GM18505 (cell line): Measurements from ENCODE around the gene ANO3.
"Not testable (repeated sequence)": the region's sequence is repeated elsewhere in the genome, so short reads cannot be mapped to it uniquely, and the experiment has no call there.

Source experiments
- ATAC-seq: cut with Tn5 transposase; IDR thresholded peaks from one replicate; pipeline ENCODE4 v1.9.1; 2021; ENCODE audit not compliant: unreplicated experiment
- POLR2A ChIP-seq: IDR thresholded peaks from 4 replicates; pipeline ENCODE4 v1.6.1; 2011; ENCODE audit warnings: borderline replicate concordance; ENCODE audit not compliant: insufficient read depth, insufficient read length; ENCODE audit errors: extremely low read depth

The ANO3 gene

GRCh38 chr11:26331911-26332571, at the start of gene ANO3:
ANO3 (plus strand) TSS chr11:26332130; CDS start chr11:26332276, 146 bp downstream.
- no peak for TF ChIP-seq POLR2A
- peak; percentile 98 for ATAC-seq

DNA sequence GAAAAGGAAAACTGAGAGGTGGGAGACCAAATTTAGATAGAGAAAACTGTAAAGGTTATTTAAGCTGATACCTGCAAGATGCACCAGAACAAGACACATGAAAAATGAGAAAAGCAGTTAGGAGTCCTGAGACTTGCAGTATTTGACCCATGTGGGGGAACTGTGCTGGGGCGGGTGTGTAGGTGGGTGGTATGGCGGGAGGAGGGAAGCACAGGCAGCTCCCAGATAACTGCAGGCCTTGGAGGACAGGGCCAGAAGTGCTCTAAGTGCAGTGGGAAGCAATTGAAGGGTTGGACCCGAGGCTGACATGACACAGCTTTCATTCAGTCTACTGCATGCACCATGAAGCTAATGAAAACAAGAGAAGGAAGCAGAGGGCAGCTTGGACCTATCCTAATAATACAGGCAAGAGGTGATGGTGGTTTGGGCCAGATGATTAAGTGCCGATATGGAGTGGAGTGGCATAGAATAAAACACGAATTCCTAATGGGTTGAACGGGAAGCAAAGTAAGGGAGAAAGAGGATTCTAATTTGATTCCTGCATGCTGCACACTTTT, 48.0 kb upstream of the ANO3 start:
- no peak for ATAC-seq
- no peak for TF ChIP-seq POLR2A

DNA sequence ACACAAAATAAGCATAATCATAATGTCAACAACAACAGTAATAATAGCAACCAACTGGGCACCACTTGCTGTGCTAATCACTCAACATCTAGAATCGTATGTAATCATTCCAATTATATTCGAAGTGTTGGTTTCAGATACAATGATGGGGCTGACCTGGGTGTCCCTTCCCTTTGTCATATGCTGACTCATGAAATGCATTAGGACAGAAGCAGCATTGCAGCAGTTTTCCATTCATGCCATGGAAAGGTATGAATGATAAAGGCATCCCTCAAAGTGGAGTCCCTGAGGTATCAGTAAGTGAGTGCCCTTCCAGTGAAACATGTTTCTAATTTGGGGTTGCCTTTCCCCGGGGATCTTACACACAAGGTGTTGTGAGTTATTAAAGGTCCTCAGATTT, 46.3 kb upstream of the ANO3 start:
- ATAC-seq = no peak
- no peak for TF ChIP-seq POLR2A

DNA sequence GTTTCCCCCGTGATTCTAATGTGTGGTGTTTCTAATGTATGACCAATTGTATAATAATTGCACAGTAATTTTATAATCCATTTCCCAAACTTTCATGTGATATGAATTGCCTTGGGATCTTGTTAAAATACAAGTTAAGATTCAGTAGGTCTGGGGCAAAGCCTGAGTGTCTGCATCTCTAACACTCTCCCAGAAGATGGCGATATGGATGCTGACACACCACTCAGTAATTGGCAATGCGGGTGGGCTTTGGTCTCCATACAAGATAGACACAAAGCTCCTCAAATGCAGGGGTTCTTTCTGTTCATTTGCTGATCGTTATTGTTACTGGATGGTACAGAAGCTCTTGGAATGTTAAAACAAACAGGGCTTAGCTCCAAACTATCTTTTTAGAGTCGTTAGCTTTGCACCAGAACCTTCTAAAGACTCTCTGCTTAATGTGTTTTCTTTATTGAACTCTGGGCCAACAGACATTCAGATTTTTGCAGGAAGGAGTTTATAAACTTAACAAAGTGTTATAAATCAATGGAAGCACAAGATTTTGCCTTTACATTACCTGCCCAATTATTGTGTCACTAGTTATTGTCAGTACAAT, 45.4 kb upstream of the ANO3 start:
- TF ChIP-seq POLR2A = no peak
- no peak for ATAC-seq

- ATAC-seq = no peak
- no peak for TF ChIP-seq POLR2A
Measured at GRCh38 chr11:26287067-26287518, 44.8 kb upstream of the ANO3 start.

- ATAC-seq = peak; percentile 84
Measured at GRCh38 chr11:26297189-26297975, 34.5 kb upstream of the ANO3 start.

GRCh38 chr11:26316372-26316771, 15.6 kb upstream of the ANO3 start:
- ATAC-seq = not testable (repeated sequence)

More at GRCh38 chr11:26297189-26297975, 34.5 kb upstream of the ANO3 start:
- TF ChIP-seq POLR2A = no peak

DNA sequence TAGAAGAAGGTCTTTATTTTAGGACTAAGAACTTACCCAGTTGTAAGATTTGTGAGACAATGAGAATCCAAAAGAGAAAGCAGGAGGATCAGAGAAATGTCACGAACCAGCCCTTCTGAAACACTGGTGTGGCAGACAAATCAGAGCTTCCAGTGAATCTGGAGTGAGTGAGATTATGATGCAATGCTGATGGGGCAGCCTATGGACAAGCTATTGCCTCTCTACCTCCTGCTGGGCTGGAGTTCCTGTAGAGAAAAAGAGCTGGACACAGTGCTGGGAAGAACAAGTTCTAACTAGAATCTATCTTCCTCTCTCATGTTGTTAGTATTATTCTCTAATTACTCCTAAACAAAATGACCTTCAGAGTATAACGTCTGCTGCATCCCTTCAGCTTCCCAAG, 12.0 kb upstream of the ANO3 start:
- TF ChIP-seq POLR2A = no peak
- no peak for ATAC-seq

- ATAC-seq = no peak
- no peak for TF ChIP-seq POLR2A
Measured at GRCh38 chr11:26321516-26321915, 10.4 kb upstream of the ANO3 start.

DNA sequence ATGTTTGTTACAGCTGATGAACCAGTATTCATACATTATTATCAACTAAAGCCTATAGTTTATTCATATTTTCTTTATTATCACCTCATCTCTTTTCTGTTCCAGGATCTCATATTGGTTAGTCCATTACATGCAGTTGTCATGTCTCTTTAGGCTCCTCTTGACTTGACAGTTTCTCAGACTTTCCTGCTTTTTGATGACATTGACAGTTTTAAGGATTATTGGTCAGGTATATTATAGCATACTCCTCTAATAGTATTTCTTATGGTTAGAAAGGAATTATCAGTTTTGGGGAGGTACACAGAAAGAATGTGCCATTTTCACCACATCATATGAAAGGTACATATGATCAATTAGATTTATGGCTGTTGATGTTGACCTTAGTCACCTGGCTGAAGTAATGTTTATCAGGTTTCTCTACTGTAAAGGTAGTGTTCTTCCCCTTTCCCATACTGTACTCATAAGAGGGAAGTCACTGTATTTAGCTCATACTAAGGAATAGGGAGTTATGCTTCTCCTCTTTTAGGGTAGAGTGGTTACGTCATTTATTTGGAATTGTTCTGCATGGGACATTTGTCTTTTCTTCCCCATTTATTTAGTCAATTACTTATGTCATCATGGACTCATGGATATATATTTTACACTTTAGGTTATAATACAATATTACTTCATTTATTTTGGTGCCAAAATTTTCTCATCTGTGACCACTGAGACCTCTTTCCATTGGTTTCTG, 9.4 kb upstream of the ANO3 start:
- TF ChIP-seq POLR2A = no peak

GRCh38 chr11:26323837-26324236, 8.1 kb upstream of the ANO3 start:
- ATAC-seq = no peak
- TF ChIP-seq POLR2A = no peak

More for the DNA sequence above, 9.4 kb upstream of the ANO3 start:
- ATAC-seq = no peak

DNA sequence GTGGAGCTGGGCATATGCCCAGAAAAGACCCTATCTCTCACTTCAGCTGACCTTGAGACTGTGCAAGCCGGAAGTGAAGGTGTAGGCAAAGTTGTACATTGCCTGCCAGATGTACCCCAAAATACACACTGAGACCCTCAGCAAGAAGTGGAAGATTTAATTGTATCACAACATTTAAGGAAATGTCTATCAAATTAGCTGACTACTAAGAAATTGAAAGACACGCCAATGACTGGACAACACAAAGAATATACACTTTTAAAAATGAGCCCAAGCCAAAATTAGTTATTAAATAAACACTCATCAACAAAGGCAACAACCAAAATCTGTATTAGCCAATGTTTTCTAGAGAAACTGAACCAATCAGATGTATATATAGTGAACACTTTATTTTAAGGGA, 7.7 kb upstream of the ANO3 start:
- no peak for TF ChIP-seq POLR2A
- no peak for ATAC-seq
